Tibial nerve (tissue), 4 donors: Measurements from ENCODE around the gene AARS1. TPM values are rescaled to one million over a fixed set of nuclear protein-coding genes. Genes with fewer than 3 reads are reported as not detected.

Source experiments
- DNase-seq, 2 donors: peaks; one replicate each; pipeline ENCODE4 v3.0.0-alpha.2; 2019; ENCODE audit warnings: low spot score in 2 of 2
- H3K27ac ChIP-seq, 4 donors: fragments of 200-600 bp; sonication (generic) in 3 of 4; one replicate each; pipeline ENCODE4 v1.5.1; 2017 to 2019; ENCODE audit warnings: mild to moderate bottlenecking in 1 of 4
- H3K27me3 ChIP-seq, 2 donors: fragments of 200-600 bp; sonication (generic) in 1 of 2; one replicate each; pipeline versions ENCODE4 v1.5.1 to v1.6.0; 2017 to 2019
- H3K36me3 ChIP-seq, 3 donors: fragments of 200-600 bp; sonication (generic); one replicate each; pipeline ENCODE4 v1.5.1; 2018 to 2019
- H3K4me1 ChIP-seq, 4 donors: fragments of 200-600 bp; sonication (generic) in 3 of 4; one replicate each; pipeline ENCODE4 v1.5.1; 2017 to 2019
- H3K4me3 ChIP-seq, 4 donors: fragments of 200-600 bp; sonication (generic) in 3 of 4; one replicate each; pipeline ENCODE4 v1.5.1; 2017 to 2019; ENCODE audit warnings: mild to moderate bottlenecking in 1 of 4, moderate library complexity in 1 of 4
- H3K9me3 ChIP-seq, 4 donors: fragments of 200-600 bp; sonication (generic) in 3 of 4; one replicate each; pipeline ENCODE4 v1.5.1; 2017 to 2019
- CTCF ChIP-seq, 5 experiments: fragments of 200-600 bp in 3 of 5; fragments of 450-650 bp in 2 of 5; sonication (generic) in 3 of 5; IDR thresholded peaks; one replicate each; pipeline ENCODE4 v1.5.1; 2016 to 2019; ENCODE audit warnings: antibody characterized with exemption in 5 of 5, mild to moderate bottlenecking in 3 of 5, moderate library complexity in 2 of 5
- EP300 ChIP-seq, 2 donors: sonication (generic); formaldehyde crosslinking; IDR thresholded peaks; one replicate each; pipeline ENCODE4 v1.6.1; 2017; ENCODE audit warnings: antibody characterized with exemption in 2 of 2, mild to moderate bottlenecking in 1 of 2
- POLR2A ChIP-seq, 2 donors: fragments of 450-650 bp; IDR thresholded peaks; one replicate each; pipeline ENCODE4 v1.6.1; 2017; ENCODE audit warnings: antibody characterized with exemption in 2 of 2, mild to moderate bottlenecking in 2 of 2, moderate library complexity in 2 of 2
- WGBS, 2 donors: methylation state at CpG; one replicate each; pipeline ENCODE4 v1.1.5; 2018; 5-methylcytosine and 5-hydroxymethylcytosine counted together
- total RNA-seq, 4 donors: library from RNA; depleted of rRNA; stranded (reverse); fragments of >200 nt; gene quantifications; one replicate each; pipeline ENCODE4 v1.1.0, GENCODE V29; 2016

AARS1 gene
- total RNA-seq, 4 donors from 2014 or later = 69.8 to 129 (median 88.9) TPM

GRCh38 chr16:70302745-70303144 lies 13.4 kb upstream of the AARS1 start:
- no peaks in the 10 kb centered on the region for H3K27me3 ChIP-seq
- H3K9me3 ChIP-seq = peaks cover 0 to 26% (median 0%) of the 10 kb centered on the region in 4 donors
- TF ChIP-seq POLR2A (IDR thresholded peaks at IDR 0.05) (no peak), CTCF (IDR thresholded peaks at IDR 0.05) (no peak), EP300 (IDR thresholded peaks at IDR 0.05) (no peak)
- DNase-seq = no peak
- H3K36me3 ChIP-seq = peaks cover 0 to 40% (median 0%) of the 10 kb centered on the region in 3 donors
- 68 to 72% methylated on average over 1 of the region's 1 CpG for WGBS, 2 donors
- H3K4me3 ChIP-seq = no peak overlapping the region
- peaks cover 0 to 18% (median 3%) of the 10 kb centered on the region in 4 donors for H3K4me1 ChIP-seq
- H3K27ac ChIP-seq = no peak overlapping the region

- Histone ChIP-seq H3K9me3 (peaks cover 0 to 26% (median 0%) of the 10 kb centered on the region in 4 donors), H3K4me3 (no peak overlapping the region), H3K27me3 (no peaks in the 10 kb centered on the region), H3K4me1 (peaks cover 0 to 18% (median 3%) of the 10 kb centered on the region in 4 donors), H3K27ac (no peak overlapping the region), H3K36me3 (peaks cover 0 to 40% (median 0%) of the 10 kb centered on the region in 3 donors)
- no peak for TF ChIP-seq CTCF (IDR thresholded peaks at IDR 0.05)
- TF ChIP-seq EP300 (IDR thresholded peaks at IDR 0.05) = no peak
- no peak for TF ChIP-seq POLR2A (IDR thresholded peaks at IDR 0.05)
- DNase-seq = no peak
- WGBS, 2 donors = 97 to 100% methylated on average over 1 of the region's 1 CpG
Measured at GRCh38 chr16:70301121-70301520, 11.8 kb upstream of the AARS1 start.

GRCh38 chr16:70298988-70299938 lies 10.0 kb upstream of the AARS1 start, which contains the start of gene DDX19B:
Gene DDX19B, plus strand, starts transcription at chr16:70299186. Its CDS starts 112 bp downstream, at chr16:70299298.
- 1 to 3% methylated on average over 18 to 28 of the region's 37 CpGs for WGBS, 2 donors
- no peaks in the 10 kb centered on the region for H3K27me3 ChIP-seq
- peak within 1 kb of the TSS; percentile 67 to 88 (median 85) for H3K4me3 ChIP-seq
- H3K27ac ChIP-seq = peak within 1 kb of the TSS; percentile 96 to 97 (median 96)
- peaks cover 0 to 14% (median 3%) of the 10 kb centered on the region in 4 donors for H3K4me1 ChIP-seq
- peak; percentile 25 to 58 for TF ChIP-seq POLR2A (IDR thresholded peaks at IDR 0.05)
- peak; percentile 33 to 80 for TF ChIP-seq EP300 (IDR thresholded peaks at IDR 0.05)
- peak in 1 of 5 experiments; percentile 3 for TF ChIP-seq CTCF (IDR thresholded peaks at IDR 0.05)
- H3K9me3 ChIP-seq = peaks cover 0 to 26% (median 0%) of the 10 kb centered on the region in 4 donors
- peaks cover 0 to 40% (median 0%) of the 10 kb centered on the region in 3 donors for H3K36me3 ChIP-seq
- DNase-seq = peak; percentile 59 to 60

- H3K27ac ChIP-seq = no peak overlapping the region
- H3K4me3 ChIP-seq = no peak overlapping the region
- H3K36me3 ChIP-seq = peaks cover 0 to 4% (median 0%) of the 10 kb centered on the region in 3 donors
- TF ChIP-seq CTCF (IDR thresholded peaks at IDR 0.05) (no peak), POLR2A (IDR thresholded peaks at IDR 0.05) (no peak), EP300 (IDR thresholded peaks at IDR 0.05) (no peak)
- DNase-seq = no peak
- H3K27me3 ChIP-seq = no peaks in the 10 kb centered on the region
- peaks cover 0 to 3% (median 0%) of the 10 kb centered on the region in 4 donors for H3K9me3 ChIP-seq
- H3K4me1 ChIP-seq = peaks cover 0 to 14% (median 3%) of the 10 kb centered on the region in 4 donors
Measured at GRCh38 chr16:70295634-70296033, 6.3 kb upstream of the AARS1 start.
